ENCODE data around the gene KIF16B.
A peak's percentile ranks its signal among the peaks of the same experiment; 100 is the strongest.
"Not testable (repeated sequence)": the region's sequence is repeated elsewhere in the genome, so short reads cannot be mapped to it uniquely, and the experiment has no call there.

KIF16B gene

GRCh38 chr20:16535277-16535676, 38.0 kb downstream of the KIF16B start:
- no peaks in the 10 kb centered on the region for H3K36me3 Mint-ChIP-seq (ENCODE audit: low read depth)
- H3K4me1 Mint-ChIP-seq = peaks cover 4% of the 10 kb centered on the region
- H3K27ac Mint-ChIP-seq = no peak overlapping the region
- H3K4me3 Mint-ChIP-seq = no peak overlapping the region
- no peak for DNase-seq
- no peaks in the 10 kb centered on the region for H3K27me3 Mint-ChIP-seq
- H3K9me3 Mint-ChIP-seq = no peaks in the 10 kb centered on the region
- no peak for ATAC-seq

- Mint-ChIP-seq H3K27me3 (no peaks in the 10 kb centered on the region), H3K36me3 (ENCODE audit: low read depth) (no peaks in the 10 kb centered on the region), H3K27ac (no peak overlapping the region), H3K4me3 (no peak overlapping the region), H3K9me3 (no peaks in the 10 kb centered on the region), H3K4me1 (no peaks in the 10 kb centered on the region)
- no peak for DNase-seq
- ATAC-seq = no peak
Measured at GRCh38 chr20:16533502-16533901, 39.7 kb downstream of the KIF16B start.

- H3K4me1 Mint-ChIP-seq = no peaks in the 10 kb centered on the region
- H3K27ac Mint-ChIP-seq = no peak overlapping the region
- H3K27me3 Mint-ChIP-seq = no peaks in the 10 kb centered on the region
- H3K9me3 Mint-ChIP-seq = no peaks in the 10 kb centered on the region
- peaks cover 3% of the 10 kb centered on the region for H3K36me3 Mint-ChIP-seq (ENCODE audit: low read depth)
- H3K4me3 Mint-ChIP-seq = no peak overlapping the region
- DNase-seq = no peak
- no peak for ATAC-seq
Measured at GRCh38 chr20:16531485-16531884, 41.8 kb downstream of the KIF16B start.

GRCh38 chr20:16530201-16530681, 43.0 kb downstream of the KIF16B start:
- ATAC-seq (no peak), DNase-seq (no peak)
- H3K36me3 Mint-ChIP-seq (ENCODE audit: low read depth) = peaks cover 8% of the 10 kb centered on the region
- no peak overlapping the region for H3K4me3 Mint-ChIP-seq
- H3K27ac Mint-ChIP-seq = no peak overlapping the region
- H3K9me3 Mint-ChIP-seq = no peaks in the 10 kb centered on the region
- no peaks in the 10 kb centered on the region for H3K27me3 Mint-ChIP-seq
- no peaks in the 10 kb centered on the region for H3K4me1 Mint-ChIP-seq

- no peak for ATAC-seq
Measured at GRCh38 chr20:16528078-16528477, 45.2 kb downstream of the KIF16B start.

GRCh38 chr20:16527438-16527837, 45.8 kb downstream of the KIF16B start:
- H3K4me3 Mint-ChIP-seq = no peak overlapping the region
- H3K27ac Mint-ChIP-seq = no peak overlapping the region
- H3K4me1 Mint-ChIP-seq = no peaks in the 10 kb centered on the region
- H3K27me3 Mint-ChIP-seq = no peaks in the 10 kb centered on the region
- DNase-seq (no peak), ATAC-seq (no peak)
- peaks cover 21% of the 10 kb centered on the region for H3K36me3 Mint-ChIP-seq (ENCODE audit: low read depth)
- no peaks in the 10 kb centered on the region for H3K9me3 Mint-ChIP-seq

More at GRCh38 chr20:16528078-16528477, 45.2 kb downstream of the KIF16B start:
- Mint-ChIP-seq H3K27me3 (no peaks in the 10 kb centered on the region), H3K27ac (no peak overlapping the region), H3K9me3 (no peaks in the 10 kb centered on the region), H3K4me1 (no peaks in the 10 kb centered on the region), H3K4me3 (no peak overlapping the region), H3K36me3 (ENCODE audit: low read depth) (peaks cover 17% of the 10 kb centered on the region)
- no peak for DNase-seq

- ATAC-seq = no peak
- Mint-ChIP-seq H3K27me3 (no peaks in the 10 kb centered on the region), H3K36me3 (ENCODE audit: low read depth) (peaks cover 21% of the 10 kb centered on the region), H3K9me3 (no peaks in the 10 kb centered on the region), H3K4me3 (no peak overlapping the region), H3K27ac (no peak overlapping the region), H3K4me1 (no peaks in the 10 kb centered on the region)
- DNase-seq = no peak
Measured at GRCh38 chr20:16526433-16527380, 46.5 kb downstream of the KIF16B start.

- H3K4me1 Mint-ChIP-seq, DNase-seq, H3K27ac Mint-ChIP-seq, H3K4me3 Mint-ChIP-seq, H3K27me3 Mint-ChIP-seq, H3K9me3 Mint-ChIP-seq, ATAC-seq: not testable (repeated sequence)
- peaks cover 24% of the 10 kb centered on the region for H3K36me3 Mint-ChIP-seq (ENCODE audit: low read depth)
Measured at GRCh38 chr20:16522651-16523050, 50.6 kb downstream of the KIF16B start.

GRCh38 chr20:16520154-16520553, 53.1 kb downstream of the KIF16B start:
- Mint-ChIP-seq H3K27ac (no peak overlapping the region), H3K4me3 (no peak overlapping the region), H3K9me3 (no peaks in the 10 kb centered on the region), H3K36me3 (ENCODE audit: low read depth) (peaks cover 16% of the 10 kb centered on the region), H3K27me3 (no peaks in the 10 kb centered on the region), H3K4me1 (no peaks in the 10 kb centered on the region)
- DNase-seq (no peak), ATAC-seq (no peak)

GRCh38 chr20:16519673-16520072, 53.6 kb downstream of the KIF16B start:
- not testable (repeated sequence) for H3K27me3 Mint-ChIP-seq, H3K4me3 Mint-ChIP-seq, H3K9me3 Mint-ChIP-seq, H3K27ac Mint-ChIP-seq, H3K4me1 Mint-ChIP-seq, DNase-seq, ATAC-seq
- peaks cover 11% of the 10 kb centered on the region for H3K36me3 Mint-ChIP-seq (ENCODE audit: low read depth)

- no peaks in the 10 kb centered on the region for H3K9me3 Mint-ChIP-seq
- no peaks in the 10 kb centered on the region for H3K4me1 Mint-ChIP-seq
- H3K36me3 Mint-ChIP-seq (ENCODE audit: low read depth) = peaks cover 7% of the 10 kb centered on the region
- DNase-seq (no peak), ATAC-seq (no peak)
- H3K4me3 Mint-ChIP-seq = no peak overlapping the region
- no peaks in the 10 kb centered on the region for H3K27me3 Mint-ChIP-seq
- H3K27ac Mint-ChIP-seq = no peak overlapping the region
Measured at GRCh38 chr20:16518784-16519084, 54.5 kb downstream of the KIF16B start.

- H3K9me3 Mint-ChIP-seq = no peaks in the 10 kb centered on the region
- no peak overlapping the region for H3K27ac Mint-ChIP-seq
- H3K27me3 Mint-ChIP-seq = no peaks in the 10 kb centered on the region
- H3K4me3 Mint-ChIP-seq = no peak overlapping the region
- DNase-seq (peak; percentile 6), ATAC-seq (no peak)
- H3K36me3 Mint-ChIP-seq (ENCODE audit: low read depth) = peaks cover 7% of the 10 kb centered on the region
- H3K4me1 Mint-ChIP-seq = no peaks in the 10 kb centered on the region
Measured at GRCh38 chr20:16517946-16518783, 55.1 kb downstream of the KIF16B start.

GRCh38 chr20:16516794-16517193, 56.5 kb downstream of the KIF16B start:
- no peaks in the 10 kb centered on the region for H3K27me3 Mint-ChIP-seq
- ATAC-seq (no peak), DNase-seq (no peak)
- no peaks in the 10 kb centered on the region for H3K9me3 Mint-ChIP-seq
- H3K36me3 Mint-ChIP-seq (ENCODE audit: low read depth) = peaks cover 3% of the 10 kb centered on the region
- no peak overlapping the region for H3K27ac Mint-ChIP-seq
- H3K4me3 Mint-ChIP-seq = no peak overlapping the region
- H3K4me1 Mint-ChIP-seq = no peaks in the 10 kb centered on the region

GRCh38 chr20:16515046-16515445, 58.2 kb downstream of the KIF16B start:
- no peak overlapping the region for H3K4me3 Mint-ChIP-seq
- no peak for DNase-seq
- H3K27me3 Mint-ChIP-seq = no peaks in the 10 kb centered on the region
- H3K27ac Mint-ChIP-seq = no peak overlapping the region
- no peaks in the 10 kb centered on the region for H3K9me3 Mint-ChIP-seq
- no peak for ATAC-seq
- peaks cover 1% of the 10 kb centered on the region for H3K36me3 Mint-ChIP-seq (ENCODE audit: low read depth)
- no peaks in the 10 kb centered on the region for H3K4me1 Mint-ChIP-seq

- Mint-ChIP-seq H3K4me1 (no peaks in the 10 kb centered on the region), H3K4me3 (no peak overlapping the region), H3K9me3 (no peaks in the 10 kb centered on the region), H3K36me3 (ENCODE audit: low read depth) (peaks cover 1% of the 10 kb centered on the region), H3K27ac (no peak overlapping the region), H3K27me3 (no peaks in the 10 kb centered on the region)
- ATAC-seq (no peak), DNase-seq (no peak)
Measured at GRCh38 chr20:16514140-16514539, 59.1 kb downstream of the KIF16B start.
